Measurements from ENCODE around the gene MYH11.

MYH11 gene

GRCh38 chr16:15775663-15776304, 81.0 kb downstream of the MYH11 start:
- no peak for DNase-seq

DNA sequence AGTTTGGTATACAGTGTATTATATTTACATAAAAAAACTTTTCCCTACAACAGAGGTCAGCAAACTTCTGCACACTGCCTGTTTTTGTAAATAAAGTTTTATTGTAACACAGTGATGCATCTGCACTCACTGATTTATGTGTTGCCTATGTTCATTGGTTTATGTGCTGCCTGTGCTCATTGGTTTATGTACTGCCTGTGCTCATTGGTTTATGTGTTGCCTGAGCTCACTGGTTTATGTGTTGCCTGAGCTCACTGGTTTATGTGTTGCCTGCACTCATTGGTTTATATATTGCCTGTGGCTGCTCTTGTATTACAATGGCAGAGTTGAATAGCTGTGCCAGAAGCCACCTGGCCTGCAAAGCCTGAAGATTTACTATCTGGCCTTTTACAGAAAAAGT, 81.6 kb downstream of the MYH11 start:
- DNase-seq: no peak

DNA sequence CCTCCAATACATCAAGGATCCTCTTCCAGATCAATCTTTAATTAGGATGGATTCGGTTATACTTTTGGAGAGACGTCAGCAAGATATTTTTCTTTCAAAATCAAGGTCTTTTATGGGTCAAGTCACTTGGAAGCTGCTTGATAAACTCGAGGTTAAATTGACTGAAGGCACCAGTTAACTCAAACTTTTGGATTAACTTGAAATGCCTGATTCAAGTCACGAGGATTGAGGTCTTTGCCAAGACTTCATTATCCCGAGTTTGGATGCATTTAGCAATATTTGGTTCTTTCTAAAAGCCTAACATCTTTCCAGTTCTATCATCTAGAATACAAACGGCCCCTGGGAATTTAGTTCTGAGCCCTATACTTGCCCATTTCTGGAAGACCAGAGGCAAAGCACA, 82.9 kb downstream of the MYH11 start:
- DNase-seq: no peak

DNA sequence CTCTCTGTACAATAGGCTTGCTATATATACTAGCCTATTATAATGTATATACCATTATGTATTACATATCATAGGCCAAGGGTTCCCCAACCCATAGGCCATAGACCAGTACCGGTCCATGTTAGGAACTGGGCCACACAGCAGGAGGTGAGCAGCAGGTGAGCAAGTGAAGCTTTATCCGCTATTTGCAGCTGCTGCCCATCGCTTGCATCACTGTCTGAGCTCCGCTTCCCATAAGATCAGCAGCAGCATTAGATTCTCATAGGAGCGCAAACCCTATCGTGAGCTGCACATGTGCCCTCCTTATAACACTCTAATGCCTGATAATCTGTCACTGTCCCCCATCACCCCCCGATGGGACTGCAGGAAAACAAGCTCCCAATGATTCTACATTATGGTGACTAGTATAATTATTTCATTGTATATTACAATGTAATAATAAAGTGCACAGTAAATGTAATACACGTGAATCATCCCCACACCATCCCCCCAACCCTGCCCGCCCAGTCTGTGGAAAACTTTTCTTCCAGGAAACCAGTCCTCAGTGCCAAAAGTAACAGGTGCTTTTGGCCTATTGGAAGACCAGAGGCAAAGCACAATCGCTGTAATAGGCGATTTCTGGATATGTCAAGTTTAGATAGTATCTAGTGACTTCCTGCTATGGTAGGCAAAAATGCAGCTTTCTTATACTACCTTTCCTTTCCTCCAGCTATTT, 84.1 kb downstream of the MYH11 start:
- DNase-seq: no peak

DNA sequence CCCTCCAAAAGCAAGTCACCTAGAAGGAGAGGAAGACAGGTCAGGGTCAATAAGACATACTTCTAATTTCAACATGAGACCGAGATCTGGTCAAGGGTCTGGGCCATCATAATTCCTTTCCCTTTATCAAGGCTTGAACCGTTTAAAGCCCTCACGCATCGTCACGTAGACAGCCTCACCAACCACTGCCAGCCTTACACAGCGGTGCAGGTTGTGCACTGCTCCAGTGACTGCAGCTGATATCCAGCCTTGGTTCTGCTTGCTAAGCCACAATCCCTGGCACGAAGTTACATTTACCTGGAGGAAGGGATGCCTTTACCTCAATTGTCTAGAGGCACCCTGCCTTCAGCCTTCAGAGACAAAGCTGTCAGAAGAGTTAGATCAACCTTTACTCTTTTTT, 85.1 kb downstream of the MYH11 start:
- DNase-seq: no peak

DNA sequence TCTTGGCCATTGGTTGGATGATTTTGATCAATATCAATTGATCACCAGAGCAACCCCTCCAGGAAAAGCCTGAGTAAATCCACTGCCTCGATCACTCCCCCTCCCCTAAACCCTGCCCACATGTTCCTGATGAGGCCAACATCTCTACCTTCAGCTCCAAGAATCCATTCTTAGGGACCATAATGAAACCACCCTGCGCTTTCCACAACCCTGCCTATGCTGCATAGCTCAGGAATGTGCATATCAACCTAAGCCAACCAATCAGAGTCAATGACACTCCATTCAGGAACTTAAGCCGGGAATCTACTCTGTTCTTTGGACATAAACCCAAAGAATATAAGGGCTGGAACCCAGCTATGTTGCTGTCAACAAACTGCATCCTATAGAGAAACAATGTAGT, 86.3 kb downstream of the MYH11 start:
- no peak for DNase-seq

DNA sequence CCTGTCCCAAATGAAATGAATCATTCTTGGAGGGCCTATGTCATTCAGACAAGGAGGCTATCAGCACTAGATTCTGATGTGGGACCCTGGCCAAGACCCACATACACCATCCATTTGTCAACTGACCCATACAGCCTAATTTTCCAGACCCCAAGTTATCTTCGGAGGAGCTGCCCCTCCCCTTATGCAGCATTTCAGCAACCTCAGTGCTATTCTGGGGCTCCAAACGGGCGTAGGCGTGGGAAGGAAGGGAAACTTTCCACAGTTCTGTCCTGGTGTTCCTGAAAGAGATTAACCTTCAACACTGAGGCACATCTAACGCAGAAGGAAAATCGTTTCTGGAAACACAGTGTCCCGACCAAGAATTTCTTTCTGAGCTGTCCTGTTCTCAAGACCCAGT, 86.7 kb downstream of the MYH11 start:
- no peak for DNase-seq

- DNase-seq: no peak
These were observed 87.6 kb downstream of the MYH11 start for GRCh38 chr16:15769239-15769638.

DNA sequence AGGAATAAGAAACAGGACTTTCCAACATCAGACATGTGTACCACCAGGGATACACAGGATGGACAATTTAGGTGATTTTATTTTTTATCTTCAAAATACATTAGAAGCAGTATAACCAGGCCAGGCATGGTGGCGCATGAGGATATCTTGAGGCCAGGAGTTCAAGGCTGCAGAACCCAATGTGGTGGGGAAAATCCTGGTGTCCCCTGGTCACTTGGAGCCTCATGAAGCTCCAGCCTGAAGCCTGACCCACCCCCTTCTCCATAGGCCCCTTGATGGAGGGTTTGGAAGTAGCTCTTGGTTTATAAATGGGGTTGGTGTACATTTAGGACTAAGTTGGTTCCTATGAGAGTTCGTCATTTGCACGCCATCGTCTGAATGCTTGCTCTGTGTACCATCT, 88.6 kb downstream of the MYH11 start:
- DNase-seq: no peak

DNA sequence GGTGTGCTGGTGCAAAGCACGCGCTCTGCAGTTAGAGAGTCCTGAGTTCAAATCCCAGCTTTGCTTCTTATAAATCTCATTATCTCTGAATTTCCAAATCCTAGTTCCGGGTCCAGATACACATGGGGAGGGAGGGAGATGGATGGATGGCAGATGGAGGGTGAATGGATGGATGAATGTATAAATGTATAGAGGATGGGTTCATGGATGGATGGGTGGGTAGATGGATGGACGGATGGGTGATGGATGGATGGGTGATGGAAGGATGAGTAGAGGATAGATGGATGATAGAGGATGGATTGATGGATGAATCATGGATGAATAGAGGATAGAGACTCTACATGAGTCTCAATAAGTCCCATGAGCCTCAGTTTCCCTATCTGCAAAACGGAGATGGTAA, 89.9 kb downstream of the MYH11 start:
- no peak for DNase-seq

- DNase-seq: peak; percentile 25 to 67
These were observed 90.9 kb downstream of the MYH11 start for GRCh38 chr16:15765880-15766279.

DNA sequence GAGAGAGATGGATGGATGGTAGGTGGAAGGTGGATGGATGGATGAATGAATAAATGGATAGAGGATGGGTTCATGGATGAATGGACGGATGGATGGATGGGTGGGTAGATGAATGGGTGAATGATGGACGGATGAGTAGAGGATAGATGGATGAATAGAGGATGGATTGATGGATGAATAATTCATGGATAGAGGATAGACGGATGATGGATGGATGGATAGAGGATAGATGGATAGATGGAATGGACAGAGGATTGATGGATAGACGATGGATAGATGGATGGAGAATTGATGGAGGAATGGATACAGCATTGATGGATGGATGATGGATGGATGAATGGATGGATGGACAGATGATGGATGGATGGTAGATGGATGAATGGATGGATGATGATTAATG, 91.7 kb downstream of the MYH11 start:
- no peak for DNase-seq

DNA sequence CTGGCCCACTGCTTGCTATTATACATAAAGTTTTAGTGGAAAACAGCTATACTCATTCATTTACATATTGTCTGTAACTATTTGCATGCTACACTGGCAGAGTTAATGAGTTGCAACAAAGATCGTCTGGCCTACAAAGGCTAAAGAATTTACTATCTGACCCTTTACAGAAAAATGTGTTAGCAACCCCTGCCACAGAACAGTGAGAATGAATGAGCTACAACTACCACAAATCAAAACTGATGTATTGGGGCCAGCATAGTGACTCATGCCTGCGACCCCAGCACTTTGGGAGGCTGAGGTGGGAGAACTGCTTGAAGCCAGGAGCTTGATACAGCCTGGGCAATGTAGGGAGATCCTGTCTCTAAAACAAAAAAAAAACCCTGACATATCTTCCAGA, 92.7 kb downstream of the MYH11 start:
- DNase-seq: no peak

DNA sequence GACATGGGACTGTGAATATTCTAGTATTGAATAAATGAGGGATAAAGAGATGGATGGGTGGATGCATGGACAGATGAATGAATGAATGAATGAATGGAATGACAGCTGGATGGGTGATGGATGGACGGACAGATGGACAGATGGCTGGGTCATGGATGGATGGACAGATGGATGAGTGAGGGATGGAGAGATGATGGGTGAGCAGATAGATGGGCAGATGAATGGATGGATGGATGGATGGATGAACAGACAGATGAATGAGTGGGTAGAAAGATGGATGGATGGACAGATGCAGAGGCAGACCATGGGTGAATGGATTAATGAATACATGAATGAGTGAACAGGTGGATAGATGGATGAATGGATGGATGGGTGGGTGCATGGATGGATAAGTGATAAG, 96.7 kb downstream of the MYH11 start:
- DNase-seq: no peak

GRCh38 chr16:15759070-15759469, 97.8 kb downstream of the MYH11 start:
- no peak for DNase-seq

- DNase-seq: no peak
These were observed 99.1 kb downstream of the MYH11 start for GRCh38 chr16:15757630-15758251.

- DNase-seq: no peak
These were observed 99.8 kb downstream of the MYH11 start for GRCh38 chr16:15757077-15757386.

GRCh38 chr16:15754821-15755534, 101.8 kb downstream of the MYH11 start:
- no peak for DNase-seq

- DNase-seq: no peak
These were observed 103.9 kb downstream of the MYH11 start for GRCh38 chr16:15752717-15753488.

DNA sequence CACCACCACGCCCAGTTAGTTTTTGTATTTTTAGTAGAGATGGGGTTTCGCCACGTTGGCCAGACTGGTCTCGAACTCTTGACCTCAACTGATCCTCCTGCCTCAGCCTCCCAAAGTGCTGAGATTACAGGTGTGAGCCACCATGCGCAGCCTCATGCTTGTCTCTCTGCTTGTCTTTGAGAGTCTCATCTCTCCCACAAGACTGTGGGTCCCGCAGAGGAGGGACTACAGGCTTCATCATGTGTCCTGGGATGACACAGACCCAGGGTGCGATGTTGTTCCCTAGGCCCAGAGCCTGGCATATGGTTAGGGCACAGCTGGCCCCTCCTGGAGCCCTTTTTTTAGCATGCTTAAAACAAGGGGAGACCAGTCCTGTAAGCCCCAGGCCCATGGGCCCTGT, 104.9 kb downstream of the MYH11 start:
- no peak for DNase-seq

GRCh38 chr16:15749985-15750384, 106.8 kb downstream of the MYH11 start:
- DNase-seq: no peak

DNA sequence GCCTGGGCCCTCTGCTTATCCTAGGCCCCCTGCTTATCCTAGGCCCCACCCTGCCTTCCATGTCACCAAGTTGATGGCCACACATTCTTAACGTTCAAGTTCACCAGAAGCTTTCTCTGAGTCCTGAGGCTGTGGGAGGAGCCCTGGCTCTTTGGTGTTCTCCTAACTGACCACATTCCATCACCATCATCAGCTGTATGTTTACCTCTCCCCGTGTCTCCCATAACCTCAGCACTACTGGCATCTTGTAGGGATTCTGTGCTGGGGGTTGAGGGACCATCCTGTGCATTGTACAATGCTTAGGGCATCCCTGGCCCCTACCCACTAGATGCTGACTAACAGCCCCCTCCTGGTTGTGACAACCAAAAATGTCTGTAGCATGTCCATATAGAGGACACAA, 107.5 kb downstream of the MYH11 start:
- DNase-seq: no peak

GRCh38 chr16:15748654-15749053, 108.2 kb downstream of the MYH11 start:
- DNase-seq: no peak
